Measurements from ENCODE around the gene MTTP. TPM values are rescaled to one million over a fixed set of nuclear protein-coding genes. Genes with fewer than 3 reads are reported as not detected.

The MTTP gene
- total RNA-seq, 5 donors from 2014 or later (not counting 1 experiment from before 2014, with no cell fraction given), result 0.19 to 0.75 (median 0.37) TPM; not detected in 1

DNA sequence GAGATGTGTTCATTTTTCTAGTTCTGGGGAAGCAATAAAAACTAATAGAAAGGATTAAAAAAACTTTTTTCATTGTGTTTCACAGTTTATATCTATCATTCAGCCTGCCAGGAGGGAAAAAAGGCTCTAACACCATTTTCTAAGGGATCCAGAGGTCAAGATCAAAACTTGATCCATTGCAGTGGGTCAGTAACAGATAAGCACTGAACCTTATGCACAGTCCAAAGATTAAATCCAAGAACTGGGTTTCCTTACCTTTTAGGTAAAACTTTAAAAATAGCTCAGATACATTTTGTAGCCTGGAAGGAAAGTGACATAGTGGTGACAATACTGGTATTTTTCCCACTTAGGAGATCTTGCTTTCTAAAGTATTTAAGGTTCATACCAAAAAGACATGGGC, 12.7 kb downstream of the MTTP start:
- Mint-ChIP-seq H3K9me3 (no peaks in the 10 kb centered on the region), H3K27me3 (peaks cover 2 to 11% of the 10 kb centered on the region in 2 donors), H3K36me3 (no peaks in the 10 kb centered on the region), H3K4me3 (no peak overlapping the region), H3K27ac (no peak overlapping the region), H3K4me1 (no peaks in the 10 kb centered on the region)
- CTCF ChIA-PET, result no interaction called here
- POLR2A ChIA-PET, result no interaction called here
- H3K4me1 ChIP-seq (ENCODE audit: control insufficient read depth in 1 of 2, extremely low read depth in 1 of 2, insufficient read depth in 2 of 2, low read length in 2 of 2), result no peaks in the 10 kb centered on the region
- H3K27ac ChIP-seq (ENCODE audit: low read length), result no peak overlapping the region
- no peak overlapping the region for H3K4me3 ChIP-seq (ENCODE audit: control insufficient read depth in 1 of 2, extremely low read depth in 1 of 2, low read length in 1 of 2)
- no peaks in the 10 kb centered on the region for H3K36me3 ChIP-seq (ENCODE audit: control insufficient read depth in 2 of 2, extremely low read depth in 1 of 2, insufficient read depth in 1 of 2, low read length in 1 of 2)
- ATAC-seq (replicated peaks in 1 of 4) (no peak), DNase-seq (no peak)
- H3K27me3 ChIP-seq (replicated peaks in 1 of 2; ENCODE audit: control insufficient read depth in 2 of 2, extremely low read depth in 1 of 2, insufficient read depth in 2 of 2, low read length in 1 of 2), result no peaks in the 10 kb centered on the region
- no peaks in the 10 kb centered on the region for H3K9me3 ChIP-seq

DNA sequence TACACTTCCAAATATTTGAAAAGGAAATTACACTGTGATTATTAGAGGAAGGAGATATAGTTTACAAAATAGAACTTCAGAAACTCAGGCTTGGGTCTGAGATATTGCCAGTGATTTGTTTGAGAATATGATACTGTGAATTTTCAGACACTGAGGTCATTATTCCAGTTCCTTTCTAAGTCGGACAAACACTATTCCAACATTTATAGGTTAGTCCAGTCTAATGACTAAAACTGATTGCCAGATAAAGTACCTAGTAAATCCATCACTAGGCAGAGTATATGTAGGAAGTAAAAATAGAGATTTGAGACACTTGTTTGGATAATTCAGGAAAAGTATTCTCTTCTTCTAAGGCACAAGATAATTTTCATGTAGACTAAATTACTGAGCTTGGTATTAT, 13.2 kb downstream of the MTTP start:
- Mint-ChIP-seq H3K9me3 (no peaks in the 10 kb centered on the region), H3K27me3 (peaks cover 1 to 6% of the 10 kb centered on the region in 2 donors), H3K4me1 (no peaks in the 10 kb centered on the region), H3K36me3 (no peaks in the 10 kb centered on the region), H3K4me3 (no peak overlapping the region), H3K27ac (no peak overlapping the region)
- H3K27ac ChIP-seq (ENCODE audit: low read length), result no peak overlapping the region
- CTCF ChIA-PET, result no interaction called here
- H3K4me3 ChIP-seq (ENCODE audit: control insufficient read depth in 1 of 2, extremely low read depth in 1 of 2, low read length in 1 of 2), result no peak overlapping the region
- no peaks in the 10 kb centered on the region for H3K27me3 ChIP-seq (replicated peaks in 1 of 2; ENCODE audit: control insufficient read depth in 2 of 2, extremely low read depth in 1 of 2, insufficient read depth in 2 of 2, low read length in 1 of 2)
- no CpG with 5 or more reads among the region's 1 CpG for WGBS (ENCODE audit: insufficient coverage)
- POLR2A ChIA-PET, result interaction anchor here in 1 of 2 donors (0.6 kb wide), 1 partner anchor 25 kb away, joined by 3 read pairs; no protein-coding TSS in a partner anchor
- H3K9me3 ChIP-seq, result no peaks in the 10 kb centered on the region
- ATAC-seq (replicated peaks in 1 of 4), result no peak
- DNase-seq, result no peak
- H3K4me1 ChIP-seq (ENCODE audit: control insufficient read depth in 1 of 2, extremely low read depth in 1 of 2, insufficient read depth in 2 of 2, low read length in 2 of 2), result no peaks in the 10 kb centered on the region
- H3K36me3 ChIP-seq (ENCODE audit: control insufficient read depth in 2 of 2, extremely low read depth in 1 of 2, insufficient read depth in 1 of 2, low read length in 1 of 2), result no peaks in the 10 kb centered on the region

DNA sequence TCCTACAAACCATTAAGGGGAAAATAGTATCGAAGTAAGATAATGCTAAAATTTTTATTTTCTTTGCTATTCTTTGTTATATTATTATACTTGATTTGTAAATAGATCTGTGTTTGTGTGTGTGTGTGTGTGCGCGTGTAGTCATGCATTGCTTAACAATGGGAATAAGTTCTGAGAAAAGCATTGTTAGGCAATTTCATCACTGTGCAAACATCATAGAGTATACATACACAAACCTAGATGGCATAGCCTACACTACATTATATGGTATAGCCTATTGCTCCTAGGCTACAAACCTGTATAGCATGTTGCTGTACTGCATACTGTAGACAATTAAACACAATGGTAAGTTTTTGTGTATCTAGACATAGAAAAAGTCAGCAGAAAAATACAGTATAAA, 17.1 kb downstream of the MTTP start:
- Histone ChIP-seq H3K27me3 (replicated peaks in 1 of 2; ENCODE audit: control insufficient read depth in 2 of 2, extremely low read depth in 1 of 2, insufficient read depth in 2 of 2, low read length in 1 of 2) (no peaks in the 10 kb centered on the region), H3K27ac (ENCODE audit: low read length) (no peak overlapping the region), H3K4me3 (ENCODE audit: control insufficient read depth in 1 of 2, extremely low read depth in 1 of 2, low read length in 1 of 2) (no peak overlapping the region), H3K9me3 (no peaks in the 10 kb centered on the region), H3K36me3 (ENCODE audit: control insufficient read depth in 2 of 2, extremely low read depth in 1 of 2, insufficient read depth in 1 of 2, low read length in 1 of 2) (no peaks in the 10 kb centered on the region), H3K4me1 (ENCODE audit: control insufficient read depth in 1 of 2, extremely low read depth in 1 of 2, insufficient read depth in 2 of 2, low read length in 2 of 2) (no peaks in the 10 kb centered on the region)
- no peak overlapping the region for H3K4me3 Mint-ChIP-seq
- ChIA-PET POLR2A (interaction anchor here in 1 of 2 donors (0.7 kb wide), 1 partner anchor 65 kb away, joined by 3 read pairs; no protein-coding TSS in a partner anchor), CTCF (no interaction called here)
- H3K27me3 Mint-ChIP-seq, result peaks cover 0 to 1% of the 10 kb centered on the region in 2 donors
- no peak overlapping the region for H3K27ac Mint-ChIP-seq
- H3K4me1 Mint-ChIP-seq, result no peaks in the 10 kb centered on the region
- no CpG with 5 or more reads among the region's 3 CpGs for WGBS (ENCODE audit: insufficient coverage)
- H3K9me3 Mint-ChIP-seq, result no peaks in the 10 kb centered on the region
- no peaks in the 10 kb centered on the region for H3K36me3 Mint-ChIP-seq
- no peak for DNase-seq
- ATAC-seq (replicated peaks in 1 of 4), result no peak

DNA sequence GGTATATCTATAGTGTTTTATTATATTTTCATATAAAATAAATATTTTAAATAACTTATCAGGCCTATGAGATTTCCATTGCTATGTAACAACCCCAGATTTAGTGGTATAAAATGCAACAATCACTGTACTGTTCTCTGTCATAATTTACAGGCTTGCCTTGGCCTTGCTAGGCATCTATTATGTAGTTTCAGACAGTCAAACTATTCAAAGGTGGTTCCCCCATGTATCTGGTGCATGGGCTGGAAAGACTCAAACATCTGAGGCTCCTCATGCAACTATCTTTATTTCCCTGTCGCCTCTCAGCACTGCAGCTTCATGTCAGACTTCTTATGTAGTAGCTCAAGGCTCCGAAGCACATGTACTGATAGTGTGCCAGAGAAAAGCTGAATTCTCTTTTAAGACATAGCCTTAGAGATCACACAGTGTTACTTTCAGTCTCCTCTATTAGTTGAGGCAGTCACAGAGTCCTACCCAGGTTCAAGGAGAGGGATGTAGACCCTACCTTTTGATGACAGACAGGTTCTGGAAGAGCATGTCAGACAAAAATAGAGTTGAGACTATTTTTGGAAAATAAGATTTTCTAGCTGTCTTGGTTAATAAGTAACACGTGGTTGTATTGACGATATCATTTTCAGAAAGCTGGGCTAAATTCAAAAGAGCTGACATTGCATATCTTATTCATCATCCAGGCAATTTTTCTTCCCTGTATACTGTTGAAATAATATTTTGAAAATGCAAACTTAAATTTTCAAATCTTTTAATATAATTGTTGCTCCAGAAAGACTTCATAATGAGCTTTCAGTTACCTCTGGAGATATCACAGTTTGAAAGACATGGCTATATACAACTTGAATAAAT, 19.4 kb downstream of the MTTP start:
- ChIA-PET CTCF (no interaction called here), POLR2A (no interaction called here)
- Histone ChIP-seq H3K27me3 (replicated peaks in 1 of 2; ENCODE audit: control insufficient read depth in 2 of 2, extremely low read depth in 1 of 2, insufficient read depth in 2 of 2, low read length in 1 of 2) (peaks cover 0 to 2% of the 10 kb centered on the region in 2 experiments), H3K9me3 (no peaks in the 10 kb centered on the region), H3K4me1 (ENCODE audit: control insufficient read depth in 1 of 2, extremely low read depth in 1 of 2, insufficient read depth in 2 of 2, low read length in 2 of 2) (no peaks in the 10 kb centered on the region), H3K27ac (ENCODE audit: low read length) (no peak overlapping the region), H3K4me3 (ENCODE audit: control insufficient read depth in 1 of 2, extremely low read depth in 1 of 2, low read length in 1 of 2) (no peak overlapping the region), H3K36me3 (ENCODE audit: control insufficient read depth in 2 of 2, extremely low read depth in 1 of 2, insufficient read depth in 1 of 2, low read length in 1 of 2) (no peaks in the 10 kb centered on the region)
- ATAC-seq (replicated peaks in 1 of 4) (no peak), DNase-seq (no peak)
- no peak overlapping the region for H3K4me3 Mint-ChIP-seq
- no peak overlapping the region for H3K27ac Mint-ChIP-seq
- WGBS (ENCODE audit: insufficient coverage), result no CpG with 5 or more reads among the region's 4 CpGs
- H3K36me3 Mint-ChIP-seq, result no peaks in the 10 kb centered on the region
- no peaks in the 10 kb centered on the region for H3K4me1 Mint-ChIP-seq
- H3K27me3 Mint-ChIP-seq, result peaks cover 0 to 5% of the 10 kb centered on the region in 2 donors
- no peaks in the 10 kb centered on the region for H3K9me3 Mint-ChIP-seq

DNA sequence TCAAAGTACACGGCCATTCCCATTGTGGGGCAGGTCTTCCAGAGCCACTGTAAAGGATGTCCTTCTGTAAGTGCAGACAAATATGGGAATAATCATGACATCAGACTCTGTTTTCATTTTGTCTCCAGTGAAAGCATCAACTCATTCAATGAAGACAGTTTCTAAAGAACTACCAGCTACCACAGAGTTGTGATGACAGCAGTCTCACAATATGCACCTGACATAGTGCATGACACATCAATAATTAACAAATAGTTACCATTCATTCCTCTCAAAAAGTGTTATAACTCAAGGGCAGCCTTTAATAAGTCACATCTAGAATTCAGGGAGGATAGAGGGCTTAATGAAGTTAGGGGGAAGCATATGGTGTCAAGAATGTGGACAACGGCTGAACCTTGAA, 20.2 kb downstream of the MTTP start:
- no CpG with 5 or more reads among the region's 2 CpGs for WGBS (ENCODE audit: insufficient coverage)
- H3K4me1 ChIP-seq (ENCODE audit: control insufficient read depth in 1 of 2, extremely low read depth in 1 of 2, insufficient read depth in 2 of 2, low read length in 2 of 2), result no peaks in the 10 kb centered on the region
- ChIA-PET CTCF (no interaction called here), POLR2A (no interaction called here)
- no peaks in the 10 kb centered on the region for H3K9me3 ChIP-seq
- H3K36me3 Mint-ChIP-seq, result no peaks in the 10 kb centered on the region
- no peaks in the 10 kb centered on the region for H3K9me3 Mint-ChIP-seq
- ATAC-seq (replicated peaks in 1 of 4) (no peak), DNase-seq (no peak)
- H3K4me3 Mint-ChIP-seq, result no peak overlapping the region
- H3K27me3 ChIP-seq (replicated peaks in 1 of 2; ENCODE audit: control insufficient read depth in 2 of 2, extremely low read depth in 1 of 2, insufficient read depth in 2 of 2, low read length in 1 of 2), result peaks cover 0 to 2% of the 10 kb centered on the region in 2 experiments
- H3K4me1 Mint-ChIP-seq, result no peaks in the 10 kb centered on the region
- no peak overlapping the region for H3K4me3 ChIP-seq (ENCODE audit: control insufficient read depth in 1 of 2, extremely low read depth in 1 of 2, low read length in 1 of 2)
- H3K27ac ChIP-seq (ENCODE audit: low read length), result no peak overlapping the region
- no peak overlapping the region for H3K27ac Mint-ChIP-seq
- H3K27me3 Mint-ChIP-seq, result peaks cover 0 to 5% of the 10 kb centered on the region in 2 donors
- H3K36me3 ChIP-seq (ENCODE audit: control insufficient read depth in 2 of 2, extremely low read depth in 1 of 2, insufficient read depth in 1 of 2, low read length in 1 of 2), result no peaks in the 10 kb centered on the region

DNA sequence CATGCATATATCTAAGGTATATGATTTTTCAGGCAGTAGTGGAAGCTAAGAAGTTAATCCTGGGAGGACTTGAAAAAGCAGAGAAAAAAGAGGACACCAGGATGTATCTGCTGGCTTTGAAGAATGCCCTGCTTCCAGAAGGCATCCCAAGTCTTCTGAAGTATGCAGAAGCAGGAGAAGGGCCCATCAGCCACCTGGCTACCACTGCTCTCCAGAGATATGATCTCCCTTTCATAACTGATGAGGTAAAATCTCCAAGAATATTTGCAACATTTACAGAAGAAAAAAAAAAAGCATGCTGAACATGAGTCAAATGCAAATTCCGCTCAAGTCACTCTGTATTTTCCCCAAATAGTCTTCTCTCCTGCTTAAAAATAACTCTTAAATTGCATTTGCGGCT, 32.1 kb downstream of the MTTP start:
- DNase-seq (no peak), ATAC-seq (replicated peaks in 1 of 4) (no peak)
- Histone ChIP-seq H3K4me1 (ENCODE audit: control insufficient read depth in 1 of 2, extremely low read depth in 1 of 2, insufficient read depth in 2 of 2, low read length in 2 of 2) (no peaks in the 10 kb centered on the region), H3K27me3 (replicated peaks in 1 of 2; ENCODE audit: control insufficient read depth in 2 of 2, extremely low read depth in 1 of 2, insufficient read depth in 2 of 2, low read length in 1 of 2) (no peaks in the 10 kb centered on the region), H3K9me3 (no peaks in the 10 kb centered on the region), H3K27ac (ENCODE audit: low read length) (no peak overlapping the region), H3K4me3 (ENCODE audit: control insufficient read depth in 1 of 2, extremely low read depth in 1 of 2, low read length in 1 of 2) (no peak overlapping the region), H3K36me3 (ENCODE audit: control insufficient read depth in 2 of 2, extremely low read depth in 1 of 2, insufficient read depth in 1 of 2, low read length in 1 of 2) (no peaks in the 10 kb centered on the region)
- ChIA-PET CTCF (no interaction called here), POLR2A (no interaction called here)
- Mint-ChIP-seq H3K4me1 (no peaks in the 10 kb centered on the region), H3K4me3 (no peak overlapping the region), H3K9me3 (no peaks in the 10 kb centered on the region), H3K27me3 (peaks cover 21 to 43% of the 10 kb centered on the region in 2 donors), H3K27ac (no peak overlapping the region), H3K36me3 (no peaks in the 10 kb centered on the region)
- WGBS (ENCODE audit: insufficient coverage), result no CpG with 5 or more reads among the region's 2 CpGs

Measured in T-cell (primary cell).